PC-3 (cell line): ENCODE measurements around the gene TBX2. TPM values are rescaled to one million over a fixed set of nuclear protein-coding genes. Genes with fewer than 3 reads are reported as not detected.

Source experiments
- ATAC-seq: fragments of 200-7000 bp; cut with Tn5 transposase; 2 replicates; pipeline ENCODE4 v1.9.1; 2020; ENCODE audit warnings: mild to moderate bottlenecking, moderate library complexity
- BruUV-seq: library from RNA; stranded (reverse); fragments of 400-500 nt; replicated peaks from 2 replicates; lab custom pipeline; 2021; lab: Mats Ljungman, UMichigan
- CTCF ChIA-PET: fragments of 300-600 bp; sonication (Branson Sonifier 250); formaldehyde crosslinking; loops from one replicate; lab custom pipeline; 2022; ENCODE audit warnings: antibody characterized with exemption; lab: Charles Lee
- POLR2A ChIA-PET: fragments of 300-600 bp; sonication (Branson Sonifier 250); formaldehyde crosslinking; loops from one replicate; lab custom pipeline; 2022; ENCODE audit warnings: antibody characterized with exemption; ENCODE audit not compliant: unreplicated experiment; lab: Charles Lee
- DNase-seq: peaks from one replicate; pipeline ENCODE4 v3.0.0-alpha.2; 2015
- H2AFZ ChIP-seq: fragments of 300-600 bp; sonication (generic); 2 replicates; pipeline ENCODE4 v1.6.0; 2016; ENCODE audit warnings: antibody characterized with exemption, low read length
- H3F3A ChIP-seq: fragments of 300-600 bp; sonication (generic); one replicate; pipeline ENCODE4 v1.6.0; 2017; ENCODE audit warnings: antibody characterized with exemption, low read length, control low read depth, mild to moderate bottlenecking; ENCODE audit not compliant: unreplicated experiment
- H3K27ac ChIP-seq: fragments of 300-600 bp; sonication (generic); 2 replicates; pipeline ENCODE4 v1.5.1; 2016; ENCODE audit warnings: mild to moderate bottlenecking, low read length
- H3K27me3 ChIP-seq: fragments of 300-600 bp; sonication (generic); 2 replicates; pipeline ENCODE4 v1.6.1; 2016; ENCODE audit warnings: low read length, mixed read lengths
- H3K36me3 ChIP-seq: fragments of 300-600 bp; sonication (generic); 2 replicates; pipeline ENCODE4 v1.6.1; 2016; ENCODE audit warnings: low read depth, mixed run types, low read length, mixed read lengths
- H3K4me1 ChIP-seq: fragments of 300-600 bp; sonication (generic); 2 replicates; pipeline ENCODE4 v1.5.1; 2016; ENCODE audit warnings: low read length; ENCODE audit not compliant: insufficient read depth
- H3K4me2 ChIP-seq: fragments of 300-600 bp; sonication (generic); 2 replicates; pipeline ENCODE4 v1.6.0; 2016; ENCODE audit warnings: low read length
- H3K4me3 ChIP-seq: fragments of 300-600 bp; sonication (generic); 2 replicates; pipeline ENCODE4 v1.5.1; 2016; ENCODE audit warnings: mild to moderate bottlenecking, low read length, mixed read lengths
- H3K79me2 ChIP-seq: fragments of 300-600 bp; sonication (generic); 2 replicates; pipeline ENCODE4 v1.6.1; 2017; ENCODE audit warnings: low read length, mixed read lengths
- H3K9ac ChIP-seq: fragments of 300-600 bp; sonication (generic); 2 replicates; pipeline ENCODE4 v1.6.0; 2016; ENCODE audit warnings: mild to moderate bottlenecking, low read length
- H3K9me2 ChIP-seq: fragments of 300-600 bp; sonication (generic); replicated peaks from 2 replicates; pipeline ENCODE4 v1.6.1; 2016; ENCODE audit warnings: mixed run types, low read length, mixed read lengths
- H3K9me3 ChIP-seq: fragments of 300-600 bp; sonication (generic); 2 replicates; pipeline ENCODE4 v1.6.1; 2016; ENCODE audit warnings: low read length, mixed read lengths
- H4K20me1 ChIP-seq: fragments of 300-600 bp; sonication (generic); 2 replicates; pipeline ENCODE4 v1.6.1; 2016; ENCODE audit warnings: low read length, mixed read lengths
- EZH2 ChIP-seq: fragments of 300-600 bp; sonication (generic); IDR thresholded peaks from one replicate; pipeline ENCODE4 v1.6.1; 2017; ENCODE audit warnings: antibody characterized with exemption, mild to moderate bottlenecking, low read length; ENCODE audit not compliant: unreplicated experiment
- EZH2phosphoT487 ChIP-seq: fragments of 300-600 bp; sonication (generic); IDR thresholded peaks from 2 replicates; pipeline ENCODE4 v1.6.1; 2018; ENCODE audit warnings: mild to moderate bottlenecking, antibody characterized with exemption, low read length, borderline replicate concordance
- intact Hi-C: fragments of 100-400 bp; cut with micrococcal nuclease; formaldehyde crosslinking; loops from 2 replicates; pipeline ENCODE4 v1.9.0; 2023
- total RNA-seq: library from RNA; depleted of rRNA; stranded (reverse); fragments of >200 nt; gene quantifications from 2 replicates; pipeline ENCODE4 v1.2.3, GENCODE V29; 2014
- TF ChIP-seq, protein P1 (sequence below): fragments of 300-600 bp; sonication (generic); conservative IDR thresholded peaks from 2 replicates; pipeline ENCODE4 v1.5.1; 2017; ENCODE audit warnings: antibody characterized with exemption, low read depth, mild to moderate bottlenecking, low read length

The TBX2 gene
- total RNA-seq, 1 experiment from 2014 or later = 7.1 TPM

DNA sequence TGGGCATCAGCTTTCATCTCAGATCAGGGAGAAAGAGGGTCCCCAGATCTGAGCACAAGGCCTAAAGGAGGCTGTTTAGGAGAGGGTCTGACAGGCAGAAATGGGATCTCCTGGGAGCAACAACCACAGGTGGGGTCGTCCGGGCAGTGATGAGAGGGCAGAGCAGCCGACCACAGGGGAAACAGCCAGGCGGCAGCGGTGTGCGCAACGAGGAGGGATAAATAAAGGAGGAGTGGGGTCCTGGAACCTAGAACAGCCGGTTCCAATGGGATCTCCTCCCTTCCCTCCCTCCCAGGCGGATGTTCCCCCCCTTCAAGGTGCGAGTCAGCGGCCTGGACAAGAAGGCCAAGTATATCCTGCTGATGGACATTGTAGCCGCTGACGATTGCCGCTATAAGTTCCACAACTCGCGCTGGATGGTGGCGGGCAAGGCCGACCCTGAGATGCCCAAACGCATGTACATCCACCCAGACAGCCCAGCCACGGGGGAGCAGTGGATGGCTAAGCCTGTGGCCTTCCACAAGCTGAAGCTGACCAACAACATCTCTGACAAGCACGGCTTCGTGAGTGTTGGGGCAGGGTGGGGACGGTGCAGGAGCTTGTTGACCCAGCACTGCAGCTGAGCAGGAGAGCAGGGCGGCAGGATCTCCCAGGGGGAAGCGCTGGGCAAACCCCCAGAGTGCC is 1.9 kb downstream of the TBX2 start:
- Histone ChIP-seq H3K4me3 (peak overlapping the region; percentile 72), H3K27me3 (no peaks in the 10 kb centered on the region), H3K9ac (peak overlapping the region; percentile 26; the same call in 1 of the 2 replicates), H3K4me2 (peak overlapping the region; percentile 94), H3K79me2 (peaks cover 20% of the 10 kb centered on the region), H3F3A (no peaks in the 10 kb centered on the region), H3K9me3 (no peaks in the 10 kb centered on the region), H3K9me2 (no peaks in the 10 kb centered on the region), H3K27ac (no peak overlapping the region), H3K36me3 (no peaks in the 10 kb centered on the region), H2AFZ (peak overlapping the region; percentile 70), H4K20me1 (no peaks in the 10 kb centered on the region), H3K4me1 (peaks cover 20% of the 10 kb centered on the region)
- intact Hi-C loops = loop anchor here (2.0 kb wide), 1 partner anchor 431 kb away; no protein-coding TSS in a partner anchor
- BruUV-seq = no TSS peak
- ChIA-PET CTCF (interaction anchor here (0.5 to 0.6 kb wide), 2 partner anchors 42 to 649 kb away, joined by 3 read pairs; no protein-coding TSS in a partner anchor), POLR2A (no interaction called here)
- TF ChIP-seq, protein P1, sequence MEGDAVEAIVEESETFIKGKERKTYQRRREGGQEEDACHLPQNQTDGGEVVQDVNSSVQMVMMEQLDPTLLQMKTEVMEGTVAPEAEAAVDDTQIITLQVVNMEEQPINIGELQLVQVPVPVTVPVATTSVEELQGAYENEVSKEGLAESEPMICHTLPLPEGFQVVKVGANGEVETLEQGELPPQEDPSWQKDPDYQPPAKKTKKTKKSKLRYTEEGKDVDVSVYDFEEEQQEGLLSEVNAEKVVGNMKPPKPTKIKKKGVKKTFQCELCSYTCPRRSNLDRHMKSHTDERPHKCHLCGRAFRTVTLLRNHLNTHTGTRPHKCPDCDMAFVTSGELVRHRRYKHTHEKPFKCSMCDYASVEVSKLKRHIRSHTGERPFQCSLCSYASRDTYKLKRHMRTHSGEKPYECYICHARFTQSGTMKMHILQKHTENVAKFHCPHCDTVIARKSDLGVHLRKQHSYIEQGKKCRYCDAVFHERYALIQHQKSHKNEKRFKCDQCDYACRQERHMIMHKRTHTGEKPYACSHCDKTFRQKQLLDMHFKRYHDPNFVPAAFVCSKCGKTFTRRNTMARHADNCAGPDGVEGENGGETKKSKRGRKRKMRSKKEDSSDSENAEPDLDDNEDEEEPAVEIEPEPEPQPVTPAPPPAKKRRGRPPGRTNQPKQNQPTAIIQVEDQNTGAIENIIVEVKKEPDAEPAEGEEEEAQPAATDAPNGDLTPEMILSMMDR = no peak
- TF ChIP-seq EZH2phosphoT487 (no peak), EZH2 (no peak)
- DNase-seq (no peak), ATAC-seq (no peak)

DNA sequence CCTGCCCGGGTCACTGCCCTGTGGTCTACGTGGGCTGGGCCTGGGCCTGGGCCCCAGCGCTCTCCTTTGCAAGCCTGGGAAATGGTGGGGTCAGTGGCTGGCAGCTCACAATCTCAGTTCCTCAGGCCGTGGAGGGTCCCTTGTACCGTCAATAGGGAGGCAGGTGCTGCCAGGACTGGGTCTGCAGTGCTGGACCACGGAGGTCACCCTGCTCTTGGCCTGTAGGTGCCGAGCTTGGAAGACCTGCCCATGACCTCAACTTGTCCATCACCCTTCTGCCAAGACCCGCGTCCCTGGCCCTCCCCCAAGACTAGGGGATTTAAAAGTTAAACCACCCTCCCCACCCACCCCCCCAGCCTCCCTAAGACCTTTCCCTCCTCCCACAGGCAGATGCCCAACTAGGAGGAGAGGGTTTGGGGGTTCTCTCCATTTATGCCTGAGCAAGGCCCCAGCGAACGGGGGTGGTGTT is 2.5 kb downstream of the TBX2 start:
- DNase-seq (no peak), ATAC-seq (no peak)
- Histone ChIP-seq H3K27me3 (no peaks in the 10 kb centered on the region), H3K27ac (no peak overlapping the region), H3K4me1 (peaks cover 20% of the 10 kb centered on the region), H3K9ac (no peak overlapping the region), H3K9me3 (no peaks in the 10 kb centered on the region), H3K4me3 (no peak overlapping the region), H3K9me2 (no peaks in the 10 kb centered on the region), H3K36me3 (no peaks in the 10 kb centered on the region), H2AFZ (no peak overlapping the region), H4K20me1 (no peaks in the 10 kb centered on the region), H3K4me2 (no peak overlapping the region), H3K79me2 (peaks cover 20% of the 10 kb centered on the region), H3F3A (no peaks in the 10 kb centered on the region)
- POLR2A ChIA-PET = no interaction called here
- TF ChIP-seq EZH2phosphoT487 = no peak
- no peak for TF ChIP-seq EZH2
- TF ChIP-seq, protein P1 = no peak
- intact Hi-C loops = no loop called here
- CTCF ChIA-PET = no interaction called here
- BruUV-seq = no TSS peak
